Calu3 (cell line): Measurements from ENCODE around the gene CLASP1. TPM values are rescaled to one million over a fixed set of nuclear protein-coding genes. Genes with fewer than 3 reads are reported as not detected.
A peak's percentile ranks its signal among the peaks of the same experiment; 100 is the strongest.
"Not testable (repeated sequence)": the region's sequence is repeated elsewhere in the genome, so short reads cannot be mapped to it uniquely, and the experiment has no call there.

Experiments
- BruUV-seq: library from RNA; stranded (reverse); fragments of 400-500 nt; replicated peaks from 2 replicates; lab custom pipeline; 2021; lab: Mats Ljungman, UMichigan
- CTCF ChIA-PET: fragments of 300-600 bp; sonication (Branson Sonifier 250); formaldehyde crosslinking; loops from one replicate; lab custom pipeline; 2022; ENCODE audit warnings: antibody characterized with exemption; lab: Charles Lee
- DNase-seq: peaks from one replicate; pipeline ENCODE4 v3.0.0; 2022
- H3K27ac Mint-ChIP-seq: one replicate; pipeline ENCODE4 v1.8.0; 2022; ENCODE audit warnings: mixed read lengths; ENCODE audit not compliant: unreplicated experiment
- H3K27me3 Mint-ChIP-seq: one replicate; pipeline ENCODE4 v1.8.0; 2022; ENCODE audit warnings: mixed read lengths; ENCODE audit not compliant: unreplicated experiment
- H3K36me3 Mint-ChIP-seq: one replicate; pipeline ENCODE4 v1.8.0; 2022; ENCODE audit warnings: mild to moderate bottlenecking, moderate library complexity, mixed read lengths; ENCODE audit not compliant: insufficient read depth, unreplicated experiment
- H3K4me1 Mint-ChIP-seq: one replicate; pipeline ENCODE4 v1.8.0; 2022; ENCODE audit warnings: mild to moderate bottlenecking, low read depth, mixed read lengths; ENCODE audit not compliant: unreplicated experiment
- H3K4me3 Mint-ChIP-seq: one replicate; pipeline ENCODE4 v1.8.0; 2022; ENCODE audit warnings: mild to moderate bottlenecking, low read depth, moderate library complexity, mixed read lengths; ENCODE audit not compliant: unreplicated experiment
- H3K9me3 Mint-ChIP-seq: one replicate; pipeline ENCODE4 v1.8.0; 2022; ENCODE audit warnings: low read depth, mixed read lengths; ENCODE audit not compliant: unreplicated experiment
- intact Hi-C: fragments of 100-400 bp; cut with micrococcal nuclease; formaldehyde crosslinking; loops from one replicate; pipeline ENCODE4 v1.10.0; 2022; ENCODE audit not compliant: unreplicated experiment
- total RNA-seq: library from RNA; stranded (reverse); gene quantifications from 2 replicates; pipeline ENCODE4 v1.2.3, GENCODE V29; 2022
- TF ChIP-seq, protein P1 (sequence below): fragments of 200-600 bp; IDR thresholded peaks from one replicate; pipeline ENCODE4 v1.8.0; 2022; ENCODE audit warnings: antibody characterized with exemption; ENCODE audit not compliant: unreplicated experiment

CLASP1 gene
- total RNA-seq, 1 experiment from 2014 or later = 59.7 TPM

DNA sequence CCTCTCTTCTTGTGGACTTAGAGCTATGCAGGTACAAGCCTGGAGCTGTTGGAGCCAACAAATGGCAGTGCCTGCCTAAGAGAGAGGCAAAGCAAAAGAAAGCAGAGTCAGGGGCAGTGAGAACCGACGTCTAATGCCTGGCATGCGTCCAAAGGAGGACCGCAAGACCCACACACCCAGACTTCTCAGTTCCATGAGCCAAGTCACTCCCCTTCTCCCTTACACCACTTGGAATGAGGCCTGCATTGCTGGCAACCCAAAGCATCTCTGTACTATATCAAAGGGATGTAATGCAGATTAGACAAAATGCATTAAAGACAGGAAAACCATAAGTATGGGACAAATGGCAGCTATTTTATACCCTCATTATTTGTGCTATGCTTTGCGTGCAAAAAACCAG lies 168.4 kb downstream of the CLASP1 start:
- TF ChIP-seq, protein P1, sequence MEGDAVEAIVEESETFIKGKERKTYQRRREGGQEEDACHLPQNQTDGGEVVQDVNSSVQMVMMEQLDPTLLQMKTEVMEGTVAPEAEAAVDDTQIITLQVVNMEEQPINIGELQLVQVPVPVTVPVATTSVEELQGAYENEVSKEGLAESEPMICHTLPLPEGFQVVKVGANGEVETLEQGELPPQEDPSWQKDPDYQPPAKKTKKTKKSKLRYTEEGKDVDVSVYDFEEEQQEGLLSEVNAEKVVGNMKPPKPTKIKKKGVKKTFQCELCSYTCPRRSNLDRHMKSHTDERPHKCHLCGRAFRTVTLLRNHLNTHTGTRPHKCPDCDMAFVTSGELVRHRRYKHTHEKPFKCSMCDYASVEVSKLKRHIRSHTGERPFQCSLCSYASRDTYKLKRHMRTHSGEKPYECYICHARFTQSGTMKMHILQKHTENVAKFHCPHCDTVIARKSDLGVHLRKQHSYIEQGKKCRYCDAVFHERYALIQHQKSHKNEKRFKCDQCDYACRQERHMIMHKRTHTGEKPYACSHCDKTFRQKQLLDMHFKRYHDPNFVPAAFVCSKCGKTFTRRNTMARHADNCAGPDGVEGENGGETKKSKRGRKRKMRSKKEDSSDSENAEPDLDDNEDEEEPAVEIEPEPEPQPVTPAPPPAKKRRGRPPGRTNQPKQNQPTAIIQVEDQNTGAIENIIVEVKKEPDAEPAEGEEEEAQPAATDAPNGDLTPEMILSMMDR = no peak
- DNase-seq = peak; percentile 45
- CTCF ChIA-PET = interaction anchor here (1.5 kb wide), 1 partner anchor 52 kb away, joined by 3 read pairs; no protein-coding TSS in a partner anchor
- no TSS peak for BruUV-seq
- H3K9me3 Mint-ChIP-seq = no peaks in the 10 kb centered on the region
- no peaks in the 10 kb centered on the region for H3K36me3 Mint-ChIP-seq
- no peak overlapping the region for H3K27ac Mint-ChIP-seq
- H3K27me3 Mint-ChIP-seq = no peaks in the 10 kb centered on the region
- intact Hi-C loops = no loop called here
- H3K4me1 Mint-ChIP-seq = peaks cover 39% of the 10 kb centered on the region
- no peak overlapping the region for H3K4me3 Mint-ChIP-seq

DNA sequence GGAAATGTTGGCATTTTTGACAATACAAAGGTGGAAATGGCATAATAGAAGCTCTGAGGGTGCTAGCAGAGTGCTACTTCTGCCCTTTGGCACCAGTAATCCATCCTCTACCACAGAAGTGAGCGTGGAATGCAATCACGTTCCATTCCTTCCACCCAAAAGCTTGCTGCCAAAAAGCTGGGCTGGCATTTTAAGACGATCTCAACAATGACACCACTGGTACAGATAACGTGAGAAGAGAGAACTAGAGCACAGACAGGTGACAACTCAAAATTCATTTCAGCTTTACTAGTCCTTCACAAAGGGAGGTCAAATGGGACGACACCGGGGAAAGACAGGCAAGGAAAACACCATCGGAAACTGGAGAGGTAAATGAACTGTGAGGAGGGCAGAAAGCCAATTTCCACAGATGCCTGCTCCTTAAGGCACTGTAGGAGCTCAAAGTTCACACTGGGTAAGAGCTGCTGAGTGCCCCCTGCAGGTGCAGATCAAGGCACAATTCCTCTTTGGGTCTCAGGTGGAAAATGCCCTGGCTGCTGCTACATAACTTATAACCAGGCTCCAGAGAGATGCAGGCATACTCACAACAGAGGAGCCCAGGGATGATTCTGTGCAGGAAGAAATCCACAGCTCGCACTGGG lies 169.3 kb downstream of the CLASP1 start:
- Mint-ChIP-seq H3K36me3 (no peaks in the 10 kb centered on the region), H3K4me3 (no peak overlapping the region), H3K27me3 (no peaks in the 10 kb centered on the region), H3K27ac (no peak overlapping the region), H3K9me3 (no peaks in the 10 kb centered on the region), H3K4me1 (peaks cover 38% of the 10 kb centered on the region)
- CTCF ChIA-PET = interaction anchor here (1.0 to 1.5 kb wide), 3 partner anchors 52 to 351 kb away, joined by 3 to 6 read pairs (median 3); no protein-coding TSS in a partner anchor
- peak; percentile 59 for DNase-seq
- intact Hi-C loops = no loop called here
- BruUV-seq = no TSS peak
- TF ChIP-seq, protein P1 = no peak

DNA sequence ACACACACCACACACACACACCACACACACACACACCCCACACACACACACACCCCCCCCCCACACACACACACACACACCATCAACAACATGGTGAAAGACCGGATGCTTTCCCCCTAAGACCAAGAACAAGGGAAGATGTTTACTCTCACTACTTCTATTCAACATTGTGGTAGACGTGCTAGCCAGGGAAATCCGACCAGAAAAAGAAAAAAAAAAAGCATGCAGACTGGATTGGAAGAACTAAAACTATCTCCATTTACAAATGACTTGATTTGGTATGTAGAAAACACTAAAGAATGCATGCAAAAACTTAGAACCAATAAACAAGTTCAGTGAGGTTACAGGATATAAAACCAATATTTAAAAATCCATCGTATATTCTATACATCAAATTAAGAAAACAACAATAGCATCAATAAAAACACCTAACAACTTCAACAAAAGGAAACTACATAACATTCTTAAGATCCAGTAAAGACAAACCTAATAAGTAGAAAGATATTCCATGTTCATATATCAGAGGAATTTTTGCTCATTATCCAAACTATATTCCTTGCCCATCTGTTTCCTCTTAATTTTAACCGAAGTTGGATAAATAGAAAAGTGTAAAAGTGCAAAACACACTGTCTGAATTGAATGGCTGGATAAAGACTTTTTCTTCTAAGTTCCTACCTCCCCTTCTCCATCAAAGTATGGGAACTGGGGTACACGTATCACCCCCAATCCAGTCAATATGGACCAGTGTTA lies 170.1 kb downstream of the CLASP1 start:
- Mint-ChIP-seq H3K4me3 (no peak overlapping the region), H3K36me3 (peaks cover 6% of the 10 kb centered on the region), H3K27me3 (no peaks in the 10 kb centered on the region), H3K4me1 (peaks cover 32% of the 10 kb centered on the region), H3K9me3 (no peaks in the 10 kb centered on the region), H3K27ac (no peak overlapping the region)
- CTCF ChIA-PET = interaction anchor here (1.2 kb wide), 1 partner anchor 76 kb away, joined by 6 read pairs; no protein-coding TSS in a partner anchor
- BruUV-seq = no TSS peak
- DNase-seq = no peak
- intact Hi-C loops = no loop called here
- TF ChIP-seq, protein P1 = no peak

DNA sequence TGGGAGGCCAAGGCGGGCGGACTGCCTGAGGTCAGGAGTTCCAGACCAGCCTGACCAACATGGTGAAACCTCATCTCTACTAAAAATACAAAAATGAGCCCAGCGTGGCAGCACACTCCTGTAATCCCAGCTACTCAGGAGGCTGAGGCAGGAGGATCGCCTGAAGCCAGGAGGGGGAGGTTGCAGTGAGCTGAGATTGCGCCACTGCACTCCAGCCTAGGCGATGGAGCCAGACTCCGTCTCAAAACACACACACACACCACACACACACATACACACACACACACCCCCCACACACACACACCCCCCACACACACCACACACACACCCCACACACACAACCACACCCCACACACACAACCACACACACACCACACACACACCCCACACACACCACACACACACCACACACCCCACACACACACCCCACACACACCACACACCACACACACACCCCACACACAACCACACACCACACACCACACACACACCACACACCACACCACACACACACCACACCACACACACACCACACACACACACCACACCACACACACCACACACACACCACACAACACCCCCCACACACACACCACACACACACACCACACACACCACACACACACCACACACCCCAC lies 170.8 kb downstream of the CLASP1 start:
- H3K9me3 Mint-ChIP-seq, DNase-seq, H3K27me3 Mint-ChIP-seq, H3K27ac Mint-ChIP-seq, intact Hi-C loops, BruUV-seq, CTCF ChIA-PET, H3K4me3 Mint-ChIP-seq, H3K36me3 Mint-ChIP-seq: not testable (repeated sequence)
- peaks cover 32% of the 10 kb centered on the region for H3K4me1 Mint-ChIP-seq
